Medulla oblongata (tissue), 1 donor: ENCODE measurements around the gene NEK10.
A peak's percentile ranks its signal among the peaks of the same experiment; 100 is the strongest.

Experiments used
- DNase-seq: peaks from one replicate; pipeline ENCODE4 v3.0.0-alpha.2; 2015; ENCODE audit errors: extremely low spot score

The NEK10 gene

DNA sequence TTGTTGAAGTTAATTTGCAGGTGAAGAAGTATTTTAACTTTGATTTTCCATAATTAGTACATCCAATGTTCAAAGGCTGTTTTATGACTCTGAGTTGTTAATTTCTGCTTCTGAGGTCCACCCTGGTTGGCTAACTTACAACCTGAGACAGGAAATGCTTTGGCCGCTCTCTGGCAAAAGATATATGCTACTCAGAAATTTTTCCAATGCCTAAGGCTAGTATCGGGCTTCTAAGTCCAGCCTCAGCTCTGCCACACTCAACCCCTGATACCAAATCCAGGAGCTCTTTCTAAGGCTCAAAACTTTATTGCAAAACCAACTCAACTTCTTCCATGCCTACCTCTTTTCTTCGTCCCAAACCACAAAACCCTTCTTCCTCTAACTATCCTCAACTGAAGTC lies 192.9 kb downstream of the NEK10 start:
- DNase-seq: no peak

DNA sequence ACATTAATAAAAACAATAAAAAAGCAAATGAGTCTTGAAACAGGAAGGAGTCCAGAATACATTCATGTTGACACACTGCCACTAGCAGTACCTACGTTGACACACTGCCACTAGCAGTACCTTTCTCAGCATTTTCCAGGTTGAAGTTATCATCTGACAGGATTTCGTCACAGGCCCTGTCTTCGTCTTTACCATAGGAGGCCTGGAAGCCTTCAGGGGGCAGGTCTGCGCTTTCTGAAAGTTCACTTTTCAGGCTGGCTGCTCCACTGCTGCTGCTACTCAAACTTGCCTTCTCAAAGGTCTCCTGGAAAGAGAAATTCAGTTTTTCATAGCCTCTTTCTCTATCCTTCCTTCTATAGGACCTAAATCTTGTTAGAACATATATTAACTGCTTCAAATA lies 194.7 kb downstream of the NEK10 start:
- DNase-seq: no peak

DNA sequence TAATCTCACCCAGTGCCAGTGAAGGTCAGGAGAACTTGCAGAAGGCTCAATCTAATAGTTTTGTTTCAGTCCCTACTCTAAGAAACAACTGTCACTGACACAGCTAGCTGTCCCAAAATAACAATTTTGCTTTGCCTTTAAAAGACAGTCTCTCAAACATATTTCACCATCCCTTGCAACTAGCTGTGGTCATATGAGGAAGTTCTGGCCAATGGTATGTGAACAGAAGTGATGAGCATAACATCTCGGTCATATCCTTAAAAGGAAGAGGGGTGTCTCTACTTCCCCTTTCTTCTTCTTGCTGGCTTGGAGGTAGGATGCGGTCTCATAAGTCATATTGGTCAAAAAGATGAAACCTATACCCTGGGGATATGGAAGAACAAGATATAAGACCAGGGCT lies 198.1 kb downstream of the NEK10 start:
- DNase-seq: no peak

DNA sequence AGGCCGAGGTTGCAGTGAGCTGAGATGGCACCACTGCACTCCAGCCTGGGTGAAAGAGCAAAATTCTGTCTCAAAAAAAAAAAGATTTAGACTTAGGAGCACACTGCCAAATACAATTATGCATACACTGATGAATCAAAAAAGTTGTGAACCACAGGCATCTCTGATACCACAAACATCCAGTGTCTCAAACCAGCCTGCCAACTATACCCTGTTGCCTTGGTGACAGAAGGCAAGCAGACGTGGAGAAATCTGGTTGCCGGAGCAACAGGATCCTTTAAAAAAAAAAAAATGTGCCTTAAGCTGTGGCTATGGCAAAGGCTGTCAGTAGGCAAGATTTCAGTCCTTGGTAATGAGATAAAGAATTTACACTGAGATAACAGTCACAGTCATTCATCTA lies 202.3 kb downstream of the NEK10 start:
- DNase-seq: no peak

DNA sequence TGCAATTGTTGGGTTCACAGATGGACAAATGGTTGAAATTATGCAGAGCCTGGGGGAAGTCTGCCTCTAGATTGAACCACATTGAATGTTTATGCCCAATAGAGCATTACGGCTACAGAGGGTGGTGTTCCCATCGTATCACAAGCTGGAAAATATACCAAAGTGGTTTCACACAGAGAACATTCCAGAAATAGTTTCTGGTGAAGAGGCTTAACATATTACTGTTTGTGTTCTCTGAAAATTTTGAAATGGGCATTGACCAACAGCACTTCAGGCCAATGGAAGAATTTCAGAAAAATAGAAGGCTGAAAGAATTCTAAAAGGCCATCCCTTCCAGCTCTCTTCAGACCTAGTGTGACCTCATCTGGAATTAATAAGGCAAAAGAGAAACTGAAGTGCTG lies 203.9 kb downstream of the NEK10 start:
- DNase-seq: no peak

DNA sequence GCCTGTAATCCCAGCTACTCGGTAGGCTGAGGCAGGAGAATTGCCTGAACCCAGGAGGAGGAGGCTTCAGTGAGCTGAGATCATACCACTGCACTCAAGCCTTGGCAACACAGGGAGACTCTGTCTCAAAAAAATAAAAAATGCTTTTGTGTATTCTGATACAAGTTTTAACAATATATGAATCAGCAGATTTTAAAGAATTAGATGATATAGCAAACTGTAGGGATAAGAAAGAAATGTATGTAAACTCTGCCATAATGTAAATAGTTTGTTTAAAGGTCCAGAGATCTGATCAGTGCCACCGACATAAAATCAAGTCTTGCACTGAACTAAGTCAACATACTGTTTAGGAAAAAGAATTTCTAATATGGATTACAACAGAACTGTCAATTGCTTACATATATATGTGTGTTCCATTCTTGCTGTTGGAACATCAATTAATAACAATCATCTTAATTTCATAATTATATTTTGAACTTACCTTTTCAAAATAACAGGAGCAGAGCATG lies 208.3 kb downstream of the NEK10 start:
- DNase-seq: no peak

DNA sequence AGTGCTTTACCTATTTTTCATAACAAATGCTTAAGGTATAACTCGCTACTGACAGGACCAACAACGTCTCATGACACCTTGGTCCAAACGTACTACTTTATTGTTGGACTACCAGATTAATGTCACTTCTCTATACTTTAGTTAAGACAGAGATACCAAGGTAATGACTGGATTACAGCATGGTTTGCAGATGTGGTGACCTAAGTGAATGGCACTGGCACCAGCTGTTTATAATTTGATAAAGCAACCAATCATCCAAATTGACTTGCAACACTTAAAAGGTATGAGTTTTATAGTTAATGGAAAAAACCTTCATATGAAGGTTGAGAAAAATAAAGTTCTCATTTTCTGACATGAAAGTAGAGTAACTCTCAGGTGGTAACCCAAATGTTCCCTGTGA lies 209.0 kb downstream of the NEK10 start:
- DNase-seq: no peak

DNA sequence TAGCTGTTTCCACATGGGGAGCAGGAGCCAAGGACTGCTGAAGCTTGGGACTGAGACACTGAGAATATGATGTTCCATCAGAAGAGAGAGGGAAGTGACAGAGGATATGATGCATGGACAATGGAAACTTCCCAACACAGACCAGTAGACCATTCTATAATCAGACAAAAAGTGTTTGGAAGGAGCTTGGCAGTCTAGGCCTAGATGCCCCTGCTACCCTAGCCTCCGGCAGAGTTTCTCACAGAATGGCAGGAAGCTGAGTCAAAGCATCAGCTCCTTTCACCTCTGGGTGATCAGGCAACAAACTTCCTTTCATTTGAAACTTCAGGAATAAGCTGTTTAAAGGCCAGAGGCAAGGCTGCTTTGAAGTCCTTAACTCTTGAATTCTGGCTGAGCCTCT lies 222.0 kb downstream of the NEK10 start:
- no peak for DNase-seq

DNA sequence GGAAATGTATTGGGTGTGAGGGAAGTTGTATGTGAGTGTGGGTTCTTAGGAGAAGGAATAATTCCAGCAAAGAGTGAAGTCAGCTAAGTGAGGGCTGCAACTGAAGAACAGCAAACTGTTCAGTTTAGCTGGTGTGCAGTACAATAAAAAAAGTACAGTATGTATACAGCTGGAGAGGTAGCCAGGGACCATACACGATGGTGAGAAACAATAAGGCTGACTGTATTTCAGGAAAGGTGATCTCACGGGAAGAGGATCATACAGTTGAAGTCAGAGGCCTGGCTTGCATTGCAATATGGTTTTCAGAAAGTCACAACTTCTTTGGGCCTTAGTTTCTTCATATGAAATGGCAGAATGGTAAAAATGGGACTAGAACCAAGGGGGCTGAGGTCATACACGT lies 222.4 kb downstream of the NEK10 start:
- DNase-seq: no peak

DNA sequence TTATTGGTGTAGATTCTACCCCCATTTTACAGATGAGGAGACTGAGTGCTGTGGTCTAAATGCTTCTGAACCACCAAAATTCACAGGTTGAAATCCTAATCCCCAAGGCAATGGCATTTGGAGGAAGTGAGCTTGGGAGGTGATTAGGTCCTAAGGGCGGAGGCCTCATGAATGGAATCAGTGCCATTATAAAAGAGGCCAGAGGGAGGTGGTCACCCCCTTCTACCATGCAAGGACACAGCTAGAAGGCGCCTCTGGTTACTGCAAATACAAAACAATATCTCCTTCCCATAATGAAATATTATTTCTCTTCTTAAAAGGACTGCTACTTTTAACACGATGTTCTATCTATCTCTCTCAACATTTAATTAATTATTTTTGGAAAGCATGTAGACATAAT lies 223.5 kb downstream of the NEK10 start:
- no peak for DNase-seq

DNA sequence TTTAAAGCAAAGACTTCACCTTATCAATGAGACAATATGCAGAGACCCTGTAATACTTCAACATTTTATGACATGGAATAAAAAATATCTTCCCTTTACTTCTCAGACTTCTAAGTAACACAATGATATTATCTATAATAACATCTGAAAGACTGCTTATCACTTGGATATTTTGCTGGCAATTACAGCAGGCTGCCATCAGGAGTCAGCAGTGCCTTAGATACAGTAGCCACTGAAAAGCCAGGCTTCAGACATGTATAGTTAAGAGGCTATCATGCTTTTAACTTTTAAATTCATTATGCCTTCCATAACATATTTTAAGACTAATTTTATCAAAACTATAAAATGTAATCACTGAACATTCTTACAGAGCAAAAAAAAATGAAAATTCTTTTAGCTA lies 227.5 kb downstream of the NEK10 start:
- no peak for DNase-seq

DNA sequence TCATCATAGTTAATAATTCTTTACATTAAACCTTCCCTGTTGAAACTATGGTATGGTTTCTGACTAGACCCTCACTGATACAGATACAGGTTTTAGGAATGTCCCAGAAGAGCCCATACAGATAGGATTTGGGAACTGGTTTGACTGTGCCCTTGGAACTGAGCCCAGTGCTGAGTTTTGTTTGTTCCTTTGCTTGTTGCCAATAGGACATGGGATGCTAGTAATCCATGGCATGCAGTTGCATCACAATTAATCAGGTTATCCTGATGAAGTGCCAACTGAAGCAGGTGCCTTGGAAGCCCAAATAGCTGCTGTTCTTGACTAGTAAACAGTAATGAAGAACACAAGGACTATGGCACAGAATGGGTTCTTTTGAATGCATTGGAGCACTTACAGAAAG lies 230.6 kb downstream of the NEK10 start:
- no peak for DNase-seq

DNA sequence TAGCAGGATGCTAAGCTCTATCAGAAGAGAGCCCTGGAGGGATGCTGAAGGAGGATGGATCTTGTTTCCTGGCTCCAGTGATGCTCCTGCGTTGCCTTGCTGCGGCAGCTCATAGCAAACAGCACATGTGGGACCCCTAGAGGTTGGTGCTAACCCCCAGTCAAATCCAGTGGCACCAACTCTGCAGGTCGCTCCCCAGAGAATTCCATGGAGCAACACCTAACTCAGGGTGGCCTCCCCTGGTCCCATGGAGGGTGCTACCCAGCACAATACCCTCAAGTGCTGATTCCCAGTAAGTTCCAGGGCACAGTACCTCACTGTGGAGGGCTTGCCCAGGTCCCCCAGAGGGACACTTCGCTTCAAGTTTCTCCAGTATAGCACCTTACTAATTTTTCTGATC lies 231.2 kb downstream of the NEK10 start:
- no peak for DNase-seq

DNA sequence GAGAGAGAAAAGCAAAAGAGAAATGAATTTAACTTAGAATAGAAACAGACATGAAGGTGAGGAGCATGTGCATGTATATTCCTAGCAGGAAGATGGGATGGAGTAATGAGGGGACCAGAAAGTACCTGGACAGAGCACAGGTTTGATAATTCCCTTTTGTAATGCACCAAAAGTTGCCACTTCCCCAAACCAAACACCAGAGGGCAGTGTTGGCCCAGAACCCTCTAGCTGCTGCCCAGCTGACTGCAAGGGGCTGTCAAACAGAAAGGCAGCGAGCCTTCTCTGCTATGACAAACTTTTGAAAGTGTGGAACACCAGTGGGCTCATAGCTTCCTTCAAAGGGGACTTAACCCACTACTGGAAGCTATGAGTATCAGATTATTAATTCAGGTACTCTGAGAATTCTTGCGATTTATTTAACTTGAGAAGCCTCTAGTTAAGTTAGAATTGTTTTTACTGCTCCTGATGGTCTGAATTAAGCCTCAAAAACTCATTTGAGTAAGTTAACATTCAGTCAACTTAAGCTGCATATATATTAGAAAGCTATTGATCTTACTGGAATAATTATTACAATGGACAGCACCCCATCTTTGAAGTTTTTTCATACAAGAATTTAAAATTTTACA lies 234.9 kb downstream of the NEK10 start:
- DNase-seq: peak; percentile 85

DNA sequence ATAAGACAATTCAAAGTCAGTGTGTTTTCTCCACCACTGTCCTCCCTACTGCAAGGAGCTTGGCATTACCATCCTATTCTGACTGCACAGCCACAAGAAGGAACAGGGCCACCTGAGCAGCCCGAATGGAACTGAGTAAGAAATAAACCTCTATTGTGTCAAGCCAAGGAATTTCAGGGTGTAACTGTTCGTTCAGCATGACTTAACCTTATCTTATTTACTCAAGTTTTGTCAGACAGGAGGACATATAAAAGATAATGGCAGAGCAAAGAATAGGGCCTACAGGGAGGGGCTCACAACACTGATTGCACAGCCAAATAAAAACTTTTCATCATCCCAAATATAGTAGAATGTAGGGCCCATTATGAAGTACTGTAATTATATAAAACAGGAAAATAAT lies 236.1 kb downstream of the NEK10 start:
- DNase-seq: no peak

DNA sequence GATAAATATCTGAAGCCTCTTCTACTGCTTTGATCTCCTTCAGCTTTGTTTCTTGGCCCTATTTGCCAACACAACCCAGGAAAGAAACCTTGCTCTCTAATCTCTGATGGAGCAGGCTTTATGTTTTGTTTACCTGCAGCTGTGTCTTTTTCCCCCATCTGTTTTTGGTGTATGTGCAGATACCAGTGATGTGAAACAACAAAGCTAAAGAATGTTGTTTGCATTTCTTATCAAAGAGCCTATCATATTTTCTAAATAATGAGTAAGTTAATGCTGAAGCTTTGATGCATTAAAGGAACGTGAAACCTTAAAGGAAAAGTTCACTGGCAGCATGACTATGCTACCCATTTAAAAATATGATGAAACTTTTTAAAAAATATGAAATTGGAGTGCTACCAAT lies 238.4 kb downstream of the NEK10 start:
- DNase-seq: no peak

DNA sequence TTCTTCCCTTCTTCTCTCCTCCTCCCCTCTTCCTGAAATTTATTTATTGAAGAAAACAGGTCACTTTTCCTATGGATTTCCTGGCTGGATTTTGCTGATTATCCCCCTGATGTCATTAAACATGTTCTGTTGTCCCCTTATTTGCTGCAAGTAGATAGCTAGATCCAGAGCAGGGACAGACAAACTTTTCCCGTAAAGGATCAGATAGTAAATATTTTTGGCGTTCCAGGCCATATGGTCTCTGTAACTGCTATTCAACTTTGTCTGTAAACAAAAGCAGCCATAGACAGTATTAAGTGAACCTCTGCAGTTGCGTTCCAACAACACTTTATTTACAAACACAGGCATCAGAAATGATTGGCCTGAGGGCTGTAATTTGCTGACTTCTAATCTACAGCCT lies 241.3 kb downstream of the NEK10 start:
- DNase-seq: no peak

DNA sequence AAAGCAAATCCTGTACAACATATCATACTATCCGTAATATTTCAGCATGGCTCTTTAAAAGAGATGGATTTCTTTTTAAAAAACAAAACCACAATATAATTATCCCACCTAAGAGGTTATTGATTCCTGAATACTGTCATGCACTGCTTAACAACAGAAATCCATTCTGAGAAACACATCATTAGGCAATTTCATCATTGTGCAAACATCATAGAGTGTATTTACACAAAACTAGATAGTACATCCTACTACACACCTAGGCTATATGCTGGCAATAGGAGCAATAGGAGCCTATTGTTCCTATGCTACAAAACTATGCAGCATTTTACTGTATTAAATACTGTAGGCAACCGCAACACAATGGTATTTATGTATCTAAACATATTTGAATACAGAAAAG lies 242.0 kb downstream of the NEK10 start:
- no peak for DNase-seq

DNA sequence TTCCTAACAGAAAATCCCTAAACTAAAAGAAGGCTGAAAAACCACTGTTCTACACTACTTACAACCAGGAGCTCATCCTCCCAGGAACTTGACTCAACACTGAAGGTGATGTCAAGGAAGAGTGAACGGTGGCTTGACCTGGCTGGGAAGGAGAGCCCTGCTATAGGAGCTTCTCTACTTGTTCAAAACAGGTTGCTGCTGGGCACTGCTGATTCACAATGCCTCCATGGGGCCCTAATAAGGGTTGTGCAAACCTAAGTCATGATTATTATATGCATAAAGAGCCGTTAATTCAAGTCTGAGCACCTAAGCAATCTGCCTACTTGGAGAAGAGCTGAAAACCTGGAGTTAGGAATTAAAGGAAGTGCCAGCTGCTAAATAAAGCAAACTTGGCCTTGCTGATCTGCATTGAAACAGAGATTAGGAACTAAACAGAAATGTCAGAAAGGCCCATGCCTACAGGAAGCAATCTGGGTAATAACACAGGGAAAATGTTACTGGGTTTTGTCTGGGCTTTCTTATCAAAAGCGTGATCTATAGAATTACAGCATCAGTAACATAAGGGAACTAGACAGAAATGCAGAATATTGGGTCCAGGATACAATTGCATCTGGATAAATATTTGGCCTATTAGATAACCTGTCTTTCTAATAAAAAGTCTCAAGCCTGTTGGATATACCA lies 243.2 kb downstream of the NEK10 start:
- DNase-seq: no peak

DNA sequence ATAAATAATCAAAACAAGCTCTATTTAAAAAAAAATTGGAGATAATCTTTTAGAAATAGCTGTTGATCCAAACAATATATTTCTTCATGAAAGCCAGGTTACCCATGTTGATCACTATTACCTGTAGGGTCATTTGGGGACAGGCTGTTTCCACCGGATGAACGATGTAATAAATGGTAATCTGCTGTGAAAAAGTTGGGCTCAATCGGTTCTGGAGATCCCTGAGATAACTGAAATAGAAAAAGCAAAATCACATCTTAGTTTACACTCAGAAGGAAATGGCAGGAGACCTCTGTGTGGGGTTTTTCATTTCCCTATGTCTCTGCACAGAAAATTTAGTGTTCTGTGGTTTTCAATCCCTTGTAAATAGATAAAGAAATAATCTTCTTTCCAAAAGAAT lies 249.5 kb downstream of the NEK10 start:
- DNase-seq: no peak

DNA sequence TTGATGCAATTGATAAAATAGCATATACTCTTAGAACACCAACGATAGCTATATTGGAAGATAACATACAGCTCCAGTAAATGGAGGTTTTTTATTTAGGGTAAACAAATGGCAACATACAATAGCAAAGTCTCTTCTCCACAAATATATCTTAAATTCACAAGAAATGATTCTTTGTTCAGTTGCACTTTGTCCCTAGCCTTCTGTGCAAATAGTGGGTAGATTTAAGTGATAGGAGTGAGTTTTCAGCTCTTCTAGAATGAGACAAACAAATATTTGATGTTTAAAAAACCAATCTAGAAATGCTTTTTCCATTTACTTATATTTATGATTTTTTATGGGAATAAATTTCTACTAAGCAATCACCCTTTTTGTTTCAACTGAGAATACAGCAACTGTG lies 253.8 kb downstream of the NEK10 start:
- no peak for DNase-seq

DNA sequence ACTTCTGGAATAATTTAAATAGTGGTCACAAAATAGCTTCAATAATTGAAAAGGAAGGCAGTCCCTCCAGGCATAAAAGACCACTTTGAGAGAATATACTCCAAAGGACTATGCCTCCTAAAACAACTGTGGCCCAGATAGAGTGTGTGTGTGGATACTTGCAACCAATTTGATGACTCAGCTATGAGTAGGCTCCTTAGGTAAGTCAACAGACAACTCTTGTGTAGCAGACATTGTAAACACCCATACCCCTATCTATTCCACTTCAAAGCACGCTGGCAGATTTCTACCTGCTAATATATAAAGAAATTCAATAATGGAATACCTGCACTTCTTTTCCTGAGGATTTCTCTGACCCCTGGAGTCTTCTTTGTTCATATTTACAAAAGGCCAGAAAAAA lies 254.5 kb downstream of the NEK10 start:
- DNase-seq: no peak

DNA sequence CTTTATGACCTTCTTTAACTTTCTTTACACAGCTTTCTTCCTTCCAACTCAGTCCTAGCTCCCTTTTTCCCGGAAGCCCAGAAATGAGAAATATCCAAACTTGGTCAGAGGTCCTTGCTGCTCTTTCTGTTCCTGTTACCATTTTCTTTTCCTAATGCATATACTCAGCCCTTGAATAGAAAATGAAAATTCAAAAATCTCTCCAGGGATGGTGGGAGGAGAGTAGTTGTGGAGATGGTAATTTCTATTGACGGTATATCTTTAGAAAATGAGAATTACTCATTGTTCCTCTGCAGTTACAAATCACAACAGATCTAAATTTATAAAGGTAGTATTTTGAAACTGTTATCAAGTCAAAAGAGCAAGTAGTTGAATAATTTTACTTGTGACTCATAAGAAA lies 255.1 kb downstream of the NEK10 start:
- DNase-seq: no peak

DNA sequence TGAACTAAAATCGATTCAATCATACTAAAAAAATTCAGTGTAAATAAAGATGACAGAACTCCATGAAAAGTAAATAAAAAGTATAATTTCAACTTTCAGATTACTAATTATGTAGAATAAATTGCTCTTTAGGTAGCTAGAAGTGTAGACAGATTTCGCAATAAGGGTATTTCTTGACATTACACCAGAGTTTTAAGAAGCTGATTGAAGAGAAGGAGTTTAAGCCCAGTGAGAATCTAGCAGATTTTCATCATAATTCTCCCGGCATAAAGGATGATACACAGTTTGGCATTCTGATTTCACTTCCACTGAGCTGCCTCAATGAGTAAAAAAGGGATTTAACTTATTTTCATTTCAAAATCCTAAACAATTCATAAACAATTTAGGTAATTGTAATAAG lies 259.2 kb downstream of the NEK10 start:
- no peak for DNase-seq
